Measurements from ENCODE around the gene NYAP2.

NYAP2 gene

DNA sequence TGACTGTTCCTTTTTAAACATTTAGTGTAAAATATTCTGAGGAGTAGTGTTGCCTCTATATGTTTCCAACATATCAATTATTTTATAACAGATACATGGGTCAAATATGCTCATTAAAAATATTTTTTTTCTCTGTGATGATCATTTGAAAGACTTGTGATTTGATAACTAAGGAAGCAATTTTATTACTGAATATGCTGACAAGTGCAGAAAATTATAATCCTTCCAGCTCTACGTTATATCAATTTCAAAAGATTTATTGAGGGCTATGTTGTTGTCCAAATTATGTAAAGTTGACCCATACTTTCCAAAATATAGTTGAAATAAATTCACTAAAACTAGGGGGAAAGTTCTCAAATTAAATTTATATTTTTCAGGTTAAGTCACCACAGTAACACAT, 290.6 kb downstream of the NYAP2 start:
- no peak for DNase-seq
- H3K36me3 Mint-ChIP-seq (ENCODE audit: low read depth), result no peaks in the 10 kb centered on the region
- H3K9me3 Mint-ChIP-seq, result no peaks in the 10 kb centered on the region
- H3K27me3 Mint-ChIP-seq (ENCODE audit: low read depth, poor library complexity), result no peaks in the 10 kb centered on the region
- no peak overlapping the region for H3K4me3 Mint-ChIP-seq
- TF ChIP-seq, protein P1, sequence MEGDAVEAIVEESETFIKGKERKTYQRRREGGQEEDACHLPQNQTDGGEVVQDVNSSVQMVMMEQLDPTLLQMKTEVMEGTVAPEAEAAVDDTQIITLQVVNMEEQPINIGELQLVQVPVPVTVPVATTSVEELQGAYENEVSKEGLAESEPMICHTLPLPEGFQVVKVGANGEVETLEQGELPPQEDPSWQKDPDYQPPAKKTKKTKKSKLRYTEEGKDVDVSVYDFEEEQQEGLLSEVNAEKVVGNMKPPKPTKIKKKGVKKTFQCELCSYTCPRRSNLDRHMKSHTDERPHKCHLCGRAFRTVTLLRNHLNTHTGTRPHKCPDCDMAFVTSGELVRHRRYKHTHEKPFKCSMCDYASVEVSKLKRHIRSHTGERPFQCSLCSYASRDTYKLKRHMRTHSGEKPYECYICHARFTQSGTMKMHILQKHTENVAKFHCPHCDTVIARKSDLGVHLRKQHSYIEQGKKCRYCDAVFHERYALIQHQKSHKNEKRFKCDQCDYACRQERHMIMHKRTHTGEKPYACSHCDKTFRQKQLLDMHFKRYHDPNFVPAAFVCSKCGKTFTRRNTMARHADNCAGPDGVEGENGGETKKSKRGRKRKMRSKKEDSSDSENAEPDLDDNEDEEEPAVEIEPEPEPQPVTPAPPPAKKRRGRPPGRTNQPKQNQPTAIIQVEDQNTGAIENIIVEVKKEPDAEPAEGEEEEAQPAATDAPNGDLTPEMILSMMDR (IDR thresholded peaks at IDR 0.05), result no peak
- no peak overlapping the region for H3K27ac Mint-ChIP-seq
- no peaks in the 10 kb centered on the region for H3K4me1 Mint-ChIP-seq

DNA sequence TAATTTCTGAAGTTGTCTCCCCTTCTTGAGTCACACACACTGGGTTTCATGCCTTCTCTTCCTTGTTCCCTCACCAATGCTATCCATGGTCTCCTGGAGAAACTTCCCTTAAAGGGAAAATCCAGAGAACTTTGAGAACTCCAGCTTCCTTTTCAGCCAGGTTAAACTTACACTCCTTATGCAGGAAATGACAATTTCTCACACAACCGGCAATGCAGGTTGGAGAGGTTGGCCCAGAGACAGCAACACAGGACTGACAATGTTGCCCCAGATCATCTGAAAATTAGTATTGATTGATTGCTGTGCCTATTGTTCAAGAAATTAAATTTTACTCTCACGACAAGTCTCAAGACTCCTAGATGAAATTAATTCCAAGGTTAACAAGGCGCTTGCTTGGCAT, 292.2 kb downstream of the NYAP2 start:
- Mint-ChIP-seq H3K27ac (no peak overlapping the region), H3K4me1 (no peaks in the 10 kb centered on the region)
- TF ChIP-seq, protein P1 (IDR thresholded peaks at IDR 0.05), result no peak

DNA sequence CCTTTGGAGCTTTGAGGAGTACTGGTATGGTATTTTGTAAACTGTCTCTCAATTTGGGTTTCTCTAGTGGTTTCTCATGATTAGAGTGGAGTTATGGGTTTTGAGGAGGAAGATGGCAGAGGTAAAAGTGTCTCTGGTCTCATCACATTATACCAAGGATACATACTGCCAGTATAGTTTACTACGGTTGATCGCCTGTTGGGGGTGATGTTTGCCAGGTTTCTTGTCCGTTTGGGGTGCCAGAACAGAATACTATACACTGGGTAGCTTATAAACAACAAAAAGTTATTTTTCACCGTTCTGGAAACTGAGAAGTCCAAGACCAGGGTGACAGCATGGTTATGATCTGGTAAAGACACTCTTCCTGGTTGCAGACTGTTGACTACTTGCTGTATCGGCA, 293.7 kb downstream of the NYAP2 start:
- Mint-ChIP-seq H3K27ac (no peak overlapping the region), H3K4me3 (no peak overlapping the region), H3K9me3 (no peaks in the 10 kb centered on the region), H3K4me1 (no peaks in the 10 kb centered on the region), H3K36me3 (ENCODE audit: low read depth) (no peaks in the 10 kb centered on the region), H3K27me3 (ENCODE audit: low read depth, poor library complexity) (no peaks in the 10 kb centered on the region)
- TF ChIP-seq, protein P1 (IDR thresholded peaks at IDR 0.05), result no peak
- DNase-seq, result no peak

More for the DNA sequence above, 292.2 kb downstream of the NYAP2 start:
- Mint-ChIP-seq H3K36me3 (ENCODE audit: low read depth) (no peaks in the 10 kb centered on the region), H3K9me3 (no peaks in the 10 kb centered on the region), H3K27me3 (ENCODE audit: low read depth, poor library complexity) (no peaks in the 10 kb centered on the region), H3K4me3 (no peak overlapping the region)
- no peak for DNase-seq

DNA sequence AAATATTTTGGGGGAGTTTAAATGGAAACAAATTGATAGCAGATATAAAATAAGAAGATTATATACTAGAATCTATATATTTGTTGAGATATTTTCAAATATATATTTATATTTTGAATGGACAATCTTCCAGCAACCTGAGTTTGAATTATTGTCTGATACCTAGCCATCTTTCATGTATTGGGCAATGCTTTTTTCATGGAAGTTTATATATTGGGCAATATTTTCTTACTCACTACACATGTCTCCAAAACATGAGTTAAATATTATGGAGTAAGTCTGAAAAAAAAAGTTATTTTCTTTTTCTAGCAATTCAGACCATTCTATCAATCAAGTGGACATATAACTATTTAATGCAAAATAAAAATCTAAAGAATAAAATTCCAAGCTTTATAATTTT, 295.2 kb downstream of the NYAP2 start:
- no peak for DNase-seq
- no peaks in the 10 kb centered on the region for H3K4me1 Mint-ChIP-seq
- no peak overlapping the region for H3K27ac Mint-ChIP-seq
- H3K36me3 Mint-ChIP-seq (ENCODE audit: low read depth), result no peaks in the 10 kb centered on the region
- TF ChIP-seq, protein P1 (IDR thresholded peaks at IDR 0.05), result no peak
- H3K27me3 Mint-ChIP-seq (ENCODE audit: low read depth, poor library complexity), result no peaks in the 10 kb centered on the region
- no peaks in the 10 kb centered on the region for H3K9me3 Mint-ChIP-seq
- H3K4me3 Mint-ChIP-seq, result no peak overlapping the region

DNA sequence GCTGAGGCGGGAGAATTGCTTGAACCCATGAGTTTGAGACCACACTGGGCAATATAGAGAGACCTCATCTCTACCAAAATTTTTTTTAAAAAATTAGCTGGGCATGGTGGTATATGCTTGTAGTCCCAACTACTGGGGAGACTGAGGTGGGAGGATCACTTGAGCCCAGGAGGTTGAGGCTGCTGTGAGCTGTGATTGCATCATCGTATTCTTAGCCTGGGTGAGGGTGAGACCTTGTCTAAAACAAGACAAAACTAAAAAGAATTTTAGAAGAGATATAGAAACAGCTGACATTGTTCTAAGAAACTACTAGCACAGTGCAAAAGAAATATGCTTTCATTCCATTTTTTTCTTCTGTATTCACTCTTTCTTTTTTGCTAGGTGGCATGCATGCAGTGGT, 298.4 kb downstream of the NYAP2 start:
- H3K36me3 Mint-ChIP-seq (ENCODE audit: low read depth), result no peaks in the 10 kb centered on the region
- TF ChIP-seq, protein P1 (IDR thresholded peaks at IDR 0.05), result no peak

More for the DNA sequence above, 298.4 kb downstream of the NYAP2 start:
- Mint-ChIP-seq H3K27me3 (ENCODE audit: low read depth, poor library complexity) (no peaks in the 10 kb centered on the region), H3K4me3 (no peak overlapping the region), H3K27ac (no peak overlapping the region), H3K4me1 (no peaks in the 10 kb centered on the region), H3K9me3 (no peaks in the 10 kb centered on the region)
- no peak for DNase-seq

Data from nephron progenitor cell (in vitro differentiated cells).